SK-N-SH treated with all-trans-retinoic acid at 6 μM for 48 hours (cell line): ENCODE results near the gene FNDC3A.
A peak's percentile ranks its signal among the peaks of the same experiment; 100 is the strongest.

Source experiments
- ATAC-seq: fragments of 200-7000 bp; cut with Tn5 transposase; 3 replicates; pipeline ENCODE4 v1.9.1; 2020; ENCODE audit warnings: mild to moderate bottlenecking, moderate library complexity
- ARNTL ChIP-seq: fragments of 450-650 bp; formaldehyde crosslinking; IDR thresholded peaks from 2 replicates; pipeline ENCODE4 v1.5.0; 2020; ENCODE audit warnings: low read depth, mild to moderate bottlenecking, moderate library complexity, borderline replicate concordance
- BACH2 ChIP-seq: fragments of 250-450 bp; sonication (Bioruptor Pico); IDR thresholded peaks from 2 replicates; pipeline ENCODE4 v1.9.0; 2021; ENCODE audit warnings: mild to moderate bottlenecking, borderline replicate concordance
- CREB5 ChIP-seq: fragments of 250-450 bp; sonication (Bioruptor Pico); IDR thresholded peaks from 2 replicates; pipeline ENCODE4 v1.5.1; 2020; ENCODE audit warnings: low read depth, mild to moderate bottlenecking, moderate library complexity
- ESRRG ChIP-seq: fragments of 250-450 bp; sonication (Bioruptor Pico); IDR thresholded peaks from 2 replicates; pipeline ENCODE4 v1.6.1; 2021; ENCODE audit warnings: mild to moderate bottlenecking
- ISL1 ChIP-seq: fragments of 250-450 bp; sonication (Bioruptor Pico); IDR thresholded peaks from 2 replicates; pipeline ENCODE4 v2.1.2; 2022; ENCODE audit warnings: mild to moderate bottlenecking, moderate library complexity
- OSR1 ChIP-seq: fragments of 250-450 bp; sonication (Bioruptor Pico); IDR thresholded peaks from 2 replicates; pipeline ENCODE4 v1.8.0; 2022; ENCODE audit warnings: moderate library complexity, mild to moderate bottlenecking, inconsistent platforms
- PATZ1 ChIP-seq: fragments of 250-450 bp; sonication (Bioruptor Pico); IDR thresholded peaks from 2 replicates; pipeline ENCODE4 v1.8.0; 2020; ENCODE audit warnings: mild to moderate bottlenecking, moderate library complexity, borderline replicate concordance
- PPARA ChIP-seq: fragments of 250-450 bp; sonication (Bioruptor Pico); IDR thresholded peaks from 2 replicates; pipeline ENCODE4 v1.5.0; 2020; ENCODE audit warnings: mild to moderate bottlenecking, borderline replicate concordance
- RARB ChIP-seq: fragments of 250-450 bp; sonication (Bioruptor Pico); IDR thresholded peaks from 2 replicates; pipeline ENCODE4 v1.8.0; 2021; ENCODE audit warnings: mild to moderate bottlenecking, moderate library complexity
- SNAI2 ChIP-seq: fragments of 250-450 bp; sonication (Bioruptor Pico); IDR thresholded peaks from 2 replicates; pipeline ENCODE4 v1.5.0; 2020; ENCODE audit warnings: mild to moderate bottlenecking, moderate library complexity
- TCF4 ChIP-seq: fragments of 250-450 bp; sonication (Bioruptor Pico); IDR thresholded peaks from 2 replicates; pipeline ENCODE4 v1.8.0; 2021; ENCODE audit warnings: mild to moderate bottlenecking, moderate library complexity, borderline replicate concordance
- TOX ChIP-seq: fragments of 250-450 bp; sonication (Bioruptor Pico); IDR thresholded peaks from 2 replicates; pipeline ENCODE4 v1.8.0; 2021; ENCODE audit warnings: mild to moderate bottlenecking, moderate library complexity, borderline replicate concordance
- TSHZ2 ChIP-seq: fragments of 250-450 bp; sonication (Bioruptor Pico); IDR thresholded peaks from 2 replicates; pipeline ENCODE4 v1.5.0; 2020; ENCODE audit warnings: mild to moderate bottlenecking, moderate library complexity
- ZC3H10 ChIP-seq: fragments of 250-450 bp; sonication (Bioruptor Pico); IDR thresholded peaks from 2 replicates; pipeline ENCODE4 v1.5.1; 2021; ENCODE audit warnings: mild to moderate bottlenecking, moderate library complexity
- ZFP3 ChIP-seq: fragments of 250-450 bp; sonication (Bioruptor Pico); IDR thresholded peaks from 2 replicates; pipeline ENCODE4 v1.5.0; 2020; ENCODE audit warnings: mild to moderate bottlenecking, moderate library complexity
- ZFP30 ChIP-seq: fragments of 450-650 bp; formaldehyde crosslinking; IDR thresholded peaks from 2 replicates; pipeline ENCODE4 v1.5.0; 2022; ENCODE audit warnings: mild to moderate bottlenecking, moderate library complexity
- ZNF70 ChIP-seq: fragments of 450-650 bp; formaldehyde crosslinking; IDR thresholded peaks from 2 replicates; pipeline ENCODE4 v1.5.0; 2020; ENCODE audit warnings: mild to moderate bottlenecking, moderate library complexity
- ZNF8 ChIP-seq: fragments of 450-650 bp; formaldehyde crosslinking; IDR thresholded peaks from 2 replicates; pipeline ENCODE4 v1.5.0; 2020; ENCODE audit warnings: mild to moderate bottlenecking, moderate library complexity
- TF ChIP-seq, protein P1 (sequence below): fragments of 250-450 bp; sonication (Bioruptor Pico); IDR thresholded peaks from 2 replicates; pipeline ENCODE4 v1.8.0; 2021; ENCODE audit warnings: low read depth, mild to moderate bottlenecking, moderate library complexity, borderline replicate concordance

The FNDC3A gene

DNA sequence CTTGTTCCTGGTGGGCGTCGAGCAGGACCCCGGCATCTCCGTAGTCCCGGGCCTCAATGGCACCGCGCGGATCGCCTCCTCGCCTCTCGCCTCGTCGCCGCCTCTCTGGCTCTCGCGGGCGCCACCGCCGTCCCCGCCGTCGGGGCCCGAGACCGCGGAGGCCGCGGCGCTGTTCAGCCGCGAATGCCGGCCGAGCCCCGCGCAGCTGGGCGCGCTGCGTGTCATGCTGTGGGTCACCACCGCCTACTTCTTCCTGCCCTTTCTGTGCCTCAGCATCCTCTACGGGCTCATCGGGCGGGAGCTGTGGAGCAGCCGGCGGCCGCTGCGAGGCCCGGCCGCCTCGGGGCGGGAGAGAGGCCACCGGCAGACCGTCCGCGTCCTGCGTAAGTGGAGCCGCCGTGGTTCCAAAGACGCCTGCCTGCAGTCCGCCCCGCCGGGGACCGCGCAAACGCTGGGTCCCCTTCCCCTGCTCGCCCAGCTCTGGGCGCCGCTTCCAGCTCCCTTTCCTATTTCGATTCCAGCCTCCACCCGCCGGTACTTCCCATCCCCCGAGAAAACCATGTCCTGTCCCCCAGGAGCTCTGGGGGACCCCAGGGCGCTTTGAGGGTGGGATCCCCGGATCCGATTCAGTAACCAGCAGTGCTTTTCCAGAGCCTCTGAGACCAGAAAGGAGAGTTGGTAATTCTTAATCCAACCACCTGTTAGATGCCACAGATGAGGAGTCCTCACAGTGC is 245.3 kb downstream of the FNDC3A start:
- peak; percentile 15; the same call in 2 of the 3 replicates for ATAC-seq
- TF ChIP-seq ZNF70: no peak
- no peak for TF ChIP-seq SNAI2 (CRISPR knock-in tag)
- no peak for TF ChIP-seq RARB
- TF ChIP-seq ESRRG (CRISPR knock-in tag): no peak
- no peak for TF ChIP-seq OSR1 (CRISPR knock-in tag)
- TF ChIP-seq TOX (CRISPR knock-in tag): no peak
- TF ChIP-seq ZFP30 (CRISPR knock-in tag): no peak

- TF ChIP-seq ARNTL (CRISPR knock-in tag) (no peak), TSHZ2 (no peak)
- ATAC-seq: no peak
Observed at GRCh38 chr13:49221590-49221965, 245.9 kb downstream of the FNDC3A start.

- no peak for ATAC-seq
- TF ChIP-seq ZNF8 (CRISPR knock-in tag) (no peak), BACH2 (CRISPR knock-in tag) (no peak), ZC3H10 (CRISPR knock-in tag) (no peak), SNAI2 (CRISPR knock-in tag) (no peak), ESRRG (CRISPR knock-in tag) (no peak), ZFP30 (CRISPR knock-in tag) (no peak), TSHZ2 (no peak)
- TF ChIP-seq, all 23 proteins: peak for 0
Observed at GRCh38 chr13:49225223-49226042, 249.7 kb downstream of the FNDC3A start.

- no peak for ATAC-seq
- TF ChIP-seq SNAI2 (CRISPR knock-in tag): no peak
- no peak for TF ChIP-seq TOX (CRISPR knock-in tag)
- no peak for TF ChIP-seq TSHZ2
- TF ChIP-seq RARB: no peak
- TF ChIP-seq ISL1 (CRISPR knock-in tag): no peak
- no peak for TF ChIP-seq ZFP30 (CRISPR knock-in tag)
- TF ChIP-seq ZC3H10 (CRISPR knock-in tag): no peak
- TF ChIP-seq, protein P1, sequence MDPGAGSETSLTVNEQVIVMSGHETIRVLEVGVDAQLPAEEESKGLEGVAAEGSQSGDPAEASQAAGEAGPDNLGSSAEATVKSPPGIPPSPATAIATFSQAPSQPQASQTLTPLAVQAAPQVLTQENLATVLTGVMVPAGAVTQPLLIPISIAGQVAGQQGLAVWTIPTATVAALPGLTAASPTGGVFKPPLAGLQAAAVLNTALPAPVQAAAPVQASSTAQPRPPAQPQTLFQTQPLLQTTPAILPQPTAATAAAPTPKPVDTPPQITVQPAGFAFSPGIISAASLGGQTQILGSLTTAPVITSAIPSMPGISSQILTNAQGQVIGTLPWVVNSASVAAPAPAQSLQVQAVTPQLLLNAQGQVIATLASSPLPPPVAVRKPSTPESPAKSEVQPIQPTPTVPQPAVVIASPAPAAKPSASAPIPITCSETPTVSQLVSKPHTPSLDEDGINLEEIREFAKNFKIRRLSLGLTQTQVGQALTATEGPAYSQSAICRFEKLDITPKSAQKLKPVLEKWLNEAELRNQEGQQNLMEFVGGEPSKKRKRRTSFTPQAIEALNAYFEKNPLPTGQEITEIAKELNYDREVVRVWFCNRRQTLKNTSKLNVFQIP (CRISPR knock-in tag): no peak
- no peak for TF ChIP-seq BACH2 (CRISPR knock-in tag)
- no peak for TF ChIP-seq PATZ1 (CRISPR knock-in tag)
- no peak for TF ChIP-seq CREB5
- no peak for TF ChIP-seq PPARA (CRISPR knock-in tag)
- TF ChIP-seq ZFP3: no peak
- no peak for TF ChIP-seq TCF4 (CRISPR knock-in tag)
Observed at GRCh38 chr13:49226613-49227012, 250.9 kb downstream of the FNDC3A start.
